HG03095 (cell line): ENCODE results near the gene AARS2.
"Not testable (repeated sequence)": the region's sequence is repeated elsewhere in the genome, so short reads cannot be mapped to it uniquely, and the experiment has no call there.

Experiments used
- ATAC-seq: cut with Tn5 transposase; IDR thresholded peaks from one replicate; pipeline ENCODE4 v1.9.1; 2021; ENCODE audit warnings: moderate library complexity; ENCODE audit not compliant: unreplicated experiment

AARS2 gene

DNA sequence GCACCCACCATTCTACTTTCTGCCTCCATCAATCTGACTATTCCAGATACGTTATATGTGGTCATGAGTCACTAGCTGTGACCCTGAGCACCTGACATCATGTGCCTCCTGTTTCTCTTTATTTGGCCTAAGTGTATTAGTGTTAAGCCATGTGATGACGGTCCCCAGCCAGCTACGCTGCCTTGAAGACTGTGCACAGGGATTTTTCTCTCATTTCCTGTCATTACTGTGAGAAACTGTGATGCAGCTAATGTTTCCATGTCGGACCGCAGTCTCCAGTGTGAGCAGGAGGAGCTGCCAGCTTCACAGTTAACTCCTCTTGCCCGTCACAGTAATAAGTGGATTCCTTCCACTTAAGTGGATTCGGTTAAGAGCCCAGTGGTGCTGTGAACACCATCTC, 19.4 kb upstream of the AARS2 start:
- no peak for ATAC-seq

DNA sequence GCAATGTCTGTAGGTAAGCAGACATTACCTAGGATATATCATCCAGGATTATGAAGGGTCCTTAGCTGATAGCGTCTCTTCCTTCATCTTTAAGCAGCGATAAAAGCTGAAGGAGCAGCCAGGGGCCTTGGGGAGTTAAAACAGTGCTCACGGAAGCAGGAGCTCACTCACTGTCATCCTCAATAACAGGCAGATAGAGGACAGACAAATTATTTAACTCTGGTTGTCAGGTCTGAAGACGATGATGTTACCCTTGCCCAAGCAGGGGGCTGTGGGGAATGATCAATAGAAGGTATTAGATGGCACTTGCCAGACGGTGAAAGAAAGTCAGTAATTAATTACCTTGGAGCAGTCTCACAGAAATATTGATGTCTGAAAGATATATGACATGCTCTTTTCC, 16.7 kb upstream of the AARS2 start:
- no peak for ATAC-seq

DNA sequence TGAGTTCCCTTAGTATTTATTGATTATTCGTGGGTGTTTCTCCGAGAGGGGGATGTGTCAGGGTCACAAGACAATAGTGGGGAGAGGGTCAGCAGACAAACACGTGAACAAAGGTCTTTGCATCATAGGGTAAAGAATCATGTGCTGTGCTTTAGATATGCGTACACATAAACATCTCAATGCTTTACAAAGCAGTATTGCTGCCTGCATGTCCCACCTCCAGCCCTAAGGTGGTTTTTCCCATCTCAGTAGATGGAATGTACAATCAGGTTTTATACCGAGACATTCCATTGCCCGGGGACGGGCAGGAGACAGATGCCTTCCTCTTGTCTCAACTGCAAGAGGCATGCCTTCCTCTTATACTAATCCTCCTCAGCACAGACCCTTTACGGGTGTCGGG, 15.1 kb upstream of the AARS2 start:
- ATAC-seq: not testable (repeated sequence)

- no peak for ATAC-seq
Measured at GRCh38 chr6:44327760-44328159, 14.6 kb upstream of the AARS2 start.

DNA sequence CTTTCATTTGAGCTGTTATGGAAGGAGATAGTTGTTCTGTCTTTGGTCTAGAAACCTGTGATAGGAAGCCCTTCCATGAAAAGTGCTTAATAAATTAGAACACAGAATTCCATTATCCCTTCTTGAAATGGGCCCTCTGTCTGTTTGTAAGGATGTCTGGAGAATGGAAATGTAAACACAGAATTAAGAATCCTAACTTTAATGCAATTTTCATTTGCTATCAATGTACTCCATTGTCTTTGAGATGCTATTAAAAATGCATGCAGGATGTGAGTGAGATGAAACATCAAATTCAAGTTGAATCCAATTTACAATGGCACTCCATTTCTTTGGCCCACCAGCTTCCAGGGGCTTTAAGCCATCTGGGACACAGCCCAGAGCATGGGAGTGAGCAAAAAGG, 13.9 kb upstream of the AARS2 start:
- ATAC-seq: no peak

GRCh38 chr6:44321210-44321609, 8.1 kb upstream of the AARS2 start:
- no peak for ATAC-seq

DNA sequence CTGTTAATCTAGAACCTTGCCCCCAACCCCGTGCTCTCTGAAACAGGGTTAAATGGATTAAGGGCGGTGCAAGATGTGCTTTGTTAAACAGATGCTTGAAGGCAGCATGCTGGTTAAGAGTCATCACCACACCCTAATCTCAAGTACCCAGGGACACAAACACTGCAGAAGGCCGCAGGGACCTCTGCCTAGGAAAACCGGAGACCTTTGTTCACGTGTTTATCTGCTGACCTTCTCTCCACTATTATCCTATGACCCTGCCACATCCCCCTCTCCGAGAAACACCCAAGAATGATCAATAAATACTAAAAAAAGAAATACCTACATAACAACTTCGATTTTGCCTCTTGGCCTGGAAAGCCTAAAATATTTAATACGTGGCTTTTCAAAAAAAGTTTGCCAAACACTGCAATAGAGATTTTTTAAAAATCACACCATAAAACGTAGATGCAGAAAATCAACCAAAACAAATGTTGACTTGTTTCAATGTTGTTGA, 4.0 kb upstream of the AARS2 start:
- ATAC-seq: not testable (repeated sequence)

- ATAC-seq: no peak
Measured at GRCh38 chr6:44316481-44316880, 3.3 kb upstream of the AARS2 start.

- ATAC-seq: no peak
Measured at GRCh38 chr6:44315951-44316350, 2.8 kb upstream of the AARS2 start.

DNA sequence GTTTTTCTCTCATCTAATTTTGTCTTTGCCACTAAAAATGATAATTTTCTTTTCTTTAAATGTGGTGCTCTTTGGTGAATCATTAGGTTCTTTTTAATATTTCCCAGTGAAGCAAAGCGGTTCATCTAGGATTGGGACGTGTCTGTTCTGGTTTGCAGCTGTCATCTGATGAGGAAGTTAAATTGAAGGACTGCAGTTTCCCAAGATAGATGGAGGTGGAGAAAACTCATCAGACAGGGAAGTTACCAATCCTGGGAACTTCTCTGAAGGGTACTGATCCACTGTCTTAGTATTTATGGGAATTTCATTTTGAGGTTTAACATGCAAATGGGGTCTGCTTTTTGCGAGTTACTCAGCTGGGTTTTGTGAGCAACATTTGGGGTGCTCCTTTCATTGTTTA, 2.4 kb upstream of the AARS2 start:
- ATAC-seq: no peak

GRCh38 chr6:44314657-44315056, 1.5 kb upstream of the AARS2 start:
- not testable (repeated sequence) for ATAC-seq

DNA sequence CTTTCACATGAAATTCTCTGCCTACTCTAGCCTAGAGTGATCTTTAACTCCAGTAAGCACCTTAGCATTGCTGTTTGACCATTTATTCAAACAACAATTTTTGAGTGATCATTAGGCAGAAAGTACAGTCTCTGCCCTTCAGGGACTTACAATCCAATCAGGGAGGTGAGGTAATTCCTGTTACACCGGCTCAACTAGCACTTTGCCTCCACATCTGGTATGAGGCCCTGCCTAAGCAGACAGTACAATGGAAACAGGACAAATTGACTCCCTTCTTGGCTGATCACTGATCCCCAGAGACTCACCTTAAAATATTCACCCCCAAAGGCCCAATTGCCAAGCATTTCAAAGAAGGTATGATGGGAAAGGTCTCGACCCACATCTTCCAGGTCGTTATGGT, 1.4 kb downstream of the AARS2 start:
- ATAC-seq: no peak

- ATAC-seq: no peak
Measured at GRCh38 chr6:44311304-44311703, 1.8 kb downstream of the AARS2 start.

- ATAC-seq: no peak
Measured at GRCh38 chr6:44310241-44310640, 2.9 kb downstream of the AARS2 start.

- ATAC-seq: no peak
Measured at GRCh38 chr6:44309631-44310030, 3.5 kb downstream of the AARS2 start.

- ATAC-seq: no peak
Measured at GRCh38 chr6:44309092-44309491, 4.1 kb downstream of the AARS2 start.

- ATAC-seq: no peak
Measured at GRCh38 chr6:44307217-44307616, 5.9 kb downstream of the AARS2 start.

DNA sequence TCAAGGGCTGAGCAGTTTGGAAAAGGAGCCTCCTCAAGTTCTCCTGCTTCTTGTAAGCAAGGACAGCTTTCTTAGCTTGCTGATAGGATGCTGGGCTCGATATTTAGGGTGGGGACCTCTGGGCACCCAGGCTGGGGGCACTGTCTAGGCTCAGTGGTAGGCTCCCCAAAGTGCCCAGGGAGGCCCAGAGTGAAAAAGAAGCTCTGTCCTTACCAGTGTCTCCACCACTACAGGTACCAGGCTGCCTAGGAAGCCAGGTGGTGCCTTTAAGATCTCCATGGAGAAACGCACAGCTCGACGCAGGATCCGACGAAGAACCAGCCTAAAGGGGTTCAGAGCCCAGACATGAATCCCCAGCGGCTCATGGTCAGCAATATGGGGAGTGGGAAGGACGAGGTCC, 6.4 kb downstream of the AARS2 start:
- ATAC-seq: no peak

DNA sequence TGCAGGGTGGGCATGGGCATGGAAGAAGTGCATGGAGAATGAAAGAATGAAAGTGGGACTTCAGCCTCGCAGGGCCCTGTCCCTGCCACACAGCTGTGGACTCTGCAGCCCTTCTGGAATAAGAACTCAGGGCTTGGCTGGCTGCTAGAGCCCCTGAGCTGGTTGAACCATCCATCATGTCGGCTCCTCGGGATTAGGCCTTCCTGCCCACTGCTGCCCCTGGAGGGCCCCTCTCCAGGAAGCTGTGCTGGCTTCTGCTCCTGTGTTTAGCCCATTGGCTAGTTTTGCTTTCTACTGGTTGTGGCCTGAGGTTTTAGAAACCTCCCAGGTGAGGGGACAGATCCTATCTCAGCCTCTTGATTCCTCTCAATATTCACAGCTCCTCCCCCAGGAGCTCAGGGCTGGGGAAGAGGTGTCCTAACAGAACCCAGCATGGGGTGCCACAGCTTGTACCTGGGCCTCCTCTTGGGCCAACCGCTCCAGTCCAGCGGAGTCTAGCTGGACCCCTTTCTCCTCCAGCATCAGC, 7.9 kb downstream of the AARS2 start:
- no peak for ATAC-seq

DNA sequence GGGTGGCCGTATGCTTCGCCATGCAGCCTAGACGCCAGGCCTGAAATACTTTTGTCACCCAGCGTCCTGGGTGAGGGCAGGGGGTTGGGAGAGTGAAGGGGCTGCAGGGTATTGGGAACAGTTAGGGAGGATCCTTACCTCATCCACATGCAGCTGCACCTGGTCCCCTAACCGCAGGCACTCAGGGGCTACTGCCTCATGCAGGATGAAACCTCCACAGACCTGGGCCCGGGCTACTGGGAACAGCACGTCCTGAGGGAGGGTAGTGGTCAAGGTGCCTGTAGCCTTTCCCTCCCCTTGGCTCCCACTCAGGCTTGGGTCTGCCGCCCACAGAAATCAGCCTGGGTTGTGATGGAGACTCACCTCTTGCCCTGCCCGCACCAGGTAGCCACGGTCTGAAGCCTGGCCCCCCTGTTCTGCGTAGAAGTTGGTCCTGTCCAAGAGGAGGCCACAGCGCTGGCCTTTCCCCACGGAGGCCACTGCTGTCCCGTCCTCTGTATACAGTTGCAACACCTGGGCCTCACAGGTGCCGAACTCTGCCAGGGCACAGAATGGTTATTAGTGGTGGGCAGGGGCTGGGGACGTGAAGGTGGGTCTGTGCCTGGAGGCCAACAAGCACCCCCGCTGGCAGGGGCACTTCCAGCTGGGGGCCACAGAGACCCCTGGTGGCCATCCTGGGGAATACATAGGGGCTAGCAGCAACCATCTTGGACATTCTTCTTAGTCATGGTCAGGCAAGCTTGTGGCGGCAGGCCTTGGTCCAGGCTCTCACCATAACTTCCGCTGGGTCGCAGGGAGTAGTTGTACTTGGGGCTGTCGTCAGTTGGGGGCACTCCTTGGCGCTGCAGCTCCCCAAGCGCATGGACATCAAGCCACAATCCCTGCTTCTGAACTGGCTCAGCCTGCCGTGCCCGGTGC, 8.6 kb downstream of the AARS2 start:
- ATAC-seq: no peak

DNA sequence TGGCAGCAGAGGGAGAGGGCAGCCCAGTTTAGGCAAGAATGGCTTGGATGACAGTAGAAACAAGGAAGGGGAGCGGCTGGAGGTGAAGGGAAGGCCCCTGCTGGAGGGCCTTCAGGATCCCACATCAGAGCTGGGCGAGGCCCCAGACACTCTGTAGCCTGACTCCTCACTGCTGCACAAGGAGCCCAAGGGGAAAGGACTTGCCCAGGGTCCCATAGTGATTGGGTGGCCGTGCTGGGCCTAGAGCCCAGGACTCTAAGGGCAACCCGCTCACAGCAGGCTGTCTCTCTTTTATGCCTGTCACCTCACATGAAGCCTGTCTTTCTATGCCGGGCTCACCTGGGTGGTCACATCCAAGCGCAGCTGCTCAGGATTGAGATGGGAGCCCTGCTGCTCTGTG, 9.3 kb downstream of the AARS2 start:
- no peak for ATAC-seq

GRCh38 chr6:44302856-44303255, 10.3 kb downstream of the AARS2 start:
- ATAC-seq: no peak
